ENCODE results near the gene SGPL1.

The SGPL1 gene

GRCh38 chr10:70926226-70927000 lies 110.7 kb downstream of the SGPL1 start:
- Histone ChIP-seq H3K27ac (no peak overlapping the region), H3K4me3 (no peak overlapping the region)
- no peak for TF ChIP-seq CTCF (IDR thresholded peaks at IDR 0.05)
- DNase-seq (ENCODE audit: low spot score): no peak

DNA sequence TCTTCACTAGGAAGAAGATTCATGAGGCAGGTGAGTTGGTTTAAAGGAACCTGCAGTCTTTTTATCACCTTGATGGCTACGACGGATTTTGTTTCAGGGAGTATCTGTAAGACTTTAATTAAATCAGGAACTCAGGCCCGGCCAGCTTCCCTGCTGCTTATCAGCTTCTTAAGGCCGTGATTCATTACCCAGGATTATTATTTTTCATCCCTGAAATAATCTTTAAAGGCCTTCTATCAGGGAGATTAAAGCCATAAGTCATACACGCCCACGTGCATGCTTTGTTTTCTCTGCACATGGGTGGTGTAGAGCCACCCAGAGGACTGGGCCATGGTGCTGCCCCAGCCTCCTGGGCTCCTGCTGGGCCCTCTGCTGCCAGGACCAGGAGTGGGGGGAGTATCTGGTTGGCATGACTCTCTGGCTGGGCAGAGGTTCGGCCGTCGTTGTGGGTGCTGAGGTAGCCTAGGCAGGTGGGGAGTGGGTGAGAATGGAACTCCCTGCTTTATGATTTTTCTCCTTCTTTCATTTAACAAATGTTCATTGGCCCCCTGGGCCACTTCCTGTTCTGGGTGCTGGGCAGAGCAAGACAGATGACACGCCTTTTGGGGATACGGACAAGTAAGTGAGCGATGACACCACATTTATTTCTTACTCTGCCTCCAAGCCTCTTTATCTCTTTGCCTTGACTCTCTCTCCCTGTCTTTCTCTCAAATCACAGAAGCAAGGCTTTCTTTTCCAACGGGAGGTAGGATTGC lies 111.6 kb downstream of the SGPL1 start:
- no peak overlapping the region for H3K27ac ChIP-seq
- no peak for DNase-seq (ENCODE audit: low spot score)
- TF ChIP-seq CTCF (IDR thresholded peaks at IDR 0.05): no peak

DNA sequence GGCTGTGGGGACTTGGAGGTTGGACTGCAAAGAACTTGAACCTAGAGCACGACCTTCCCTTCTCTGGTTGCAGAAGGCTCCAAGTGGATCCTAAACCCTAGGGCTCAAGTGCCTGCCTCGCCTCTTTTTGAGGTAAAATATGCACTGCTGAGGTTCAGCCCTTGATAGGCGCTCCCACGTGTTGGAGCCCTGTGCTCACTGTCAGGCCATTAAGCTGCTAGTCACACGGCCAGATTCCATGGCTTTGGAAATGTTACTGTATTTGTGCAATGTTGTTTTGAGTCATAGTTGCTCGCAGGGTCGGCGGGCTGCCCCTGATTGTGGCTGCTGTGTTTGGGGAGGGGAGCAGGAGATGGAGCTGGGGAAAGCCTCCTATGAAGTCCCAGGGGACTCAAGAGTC lies 112.4 kb downstream of the SGPL1 start:
- Histone ChIP-seq H3K4me3 (no peak overlapping the region), H3K27ac (no peak overlapping the region)
- TF ChIP-seq CTCF (IDR thresholded peaks at IDR 0.05): no peak
- DNase-seq (ENCODE audit: low spot score): no peak

More for the DNA sequence above, 111.6 kb downstream of the SGPL1 start:
- H3K4me3 ChIP-seq: no peak overlapping the region

- Histone ChIP-seq H3K4me3 (no peak overlapping the region), H3K27ac (no peak overlapping the region)
- no peak for DNase-seq (ENCODE audit: low spot score)
- no peak for TF ChIP-seq CTCF (IDR thresholded peaks at IDR 0.05)
Observed at GRCh38 chr10:70930263-70931000, 114.7 kb downstream of the SGPL1 start.
